ENCODE measurements around the gene FAM117A.
A peak's percentile ranks its signal among the peaks of the same experiment; 100 is the strongest.
"Not testable (repeated sequence)": the region's sequence is repeated elsewhere in the genome, so short reads cannot be mapped to it uniquely, and the experiment has no call there.

Gene FAM117A

GRCh38 chr17:49727380-49727779 is 36.6 kb downstream of the FAM117A start:
- Histone ChIP-seq H3K27me3 (ENCODE audit: control insufficient read depth, insufficient read depth, low read length, poor library complexity, severe bottlenecking) (no peaks in the 10 kb centered on the region), H3K4me1 (ENCODE audit: control insufficient read depth, insufficient read depth, low read length) (peaks cover 8% of the 10 kb centered on the region), H3K9me3 (ENCODE audit: control insufficient read depth, low read length) (no peaks in the 10 kb centered on the region), H3K27ac (ENCODE audit: insufficient read depth, low read depth, low read length, poor library complexity, severe bottlenecking) (no peak overlapping the region), H3K4me3 (ENCODE audit: insufficient read depth, low read depth, low read length) (no peak overlapping the region), H3K36me3 (ENCODE audit: control insufficient read depth, insufficient read depth, low read length) (peaks cover 9% of the 10 kb centered on the region)
- WGBS, 2 experiments = 95 to 96% methylated on average over 4 of the region's 4 CpGs

DNA sequence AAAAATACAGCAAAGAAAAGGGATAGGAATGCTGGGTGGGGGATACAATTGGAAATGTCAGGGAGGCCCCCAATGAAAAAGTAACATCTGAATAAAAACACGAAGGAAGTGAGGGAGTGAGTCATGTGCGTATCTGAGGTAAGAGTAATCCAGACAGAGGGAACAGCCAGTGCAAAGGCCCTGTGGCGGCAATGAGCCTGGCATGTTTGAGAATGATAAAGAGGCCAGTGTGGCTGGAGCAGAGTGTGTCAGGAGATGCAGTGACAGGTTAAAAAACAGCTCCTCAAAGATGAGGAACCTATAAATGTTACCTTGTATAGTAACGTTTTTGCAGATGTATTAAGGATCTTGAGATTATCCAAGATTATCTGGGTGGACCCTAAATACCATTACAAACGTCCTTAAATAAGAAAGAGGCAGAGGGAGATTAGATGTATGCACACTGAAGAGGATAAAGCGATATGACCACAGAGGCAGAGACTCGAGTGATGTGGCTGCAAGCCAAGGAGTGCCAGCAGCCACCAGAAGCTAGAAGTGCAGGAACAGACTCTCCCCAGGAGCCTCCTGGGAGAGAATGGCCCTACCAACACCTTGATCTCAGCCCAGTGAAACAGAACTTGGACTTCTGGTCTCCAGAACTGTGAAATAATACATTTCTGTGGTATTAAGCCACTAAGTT is 38.3 kb downstream of the FAM117A start:
- Histone ChIP-seq H3K27me3 (ENCODE audit: control insufficient read depth, insufficient read depth, low read length, poor library complexity, severe bottlenecking) (no peaks in the 10 kb centered on the region), H3K4me3 (ENCODE audit: insufficient read depth, low read depth, low read length) (no peak overlapping the region), H3K27ac (ENCODE audit: insufficient read depth, low read depth, low read length, poor library complexity, severe bottlenecking) (no peak overlapping the region), H3K36me3 (ENCODE audit: control insufficient read depth, insufficient read depth, low read length) (peaks cover 12% of the 10 kb centered on the region), H3K4me1 (ENCODE audit: control insufficient read depth, insufficient read depth, low read length) (peaks cover 8% of the 10 kb centered on the region), H3K9me3 (ENCODE audit: control insufficient read depth, low read length) (no peaks in the 10 kb centered on the region)
- 95 to 98% methylated on average over 7 of the region's 7 CpGs for WGBS, 2 experiments

DNA sequence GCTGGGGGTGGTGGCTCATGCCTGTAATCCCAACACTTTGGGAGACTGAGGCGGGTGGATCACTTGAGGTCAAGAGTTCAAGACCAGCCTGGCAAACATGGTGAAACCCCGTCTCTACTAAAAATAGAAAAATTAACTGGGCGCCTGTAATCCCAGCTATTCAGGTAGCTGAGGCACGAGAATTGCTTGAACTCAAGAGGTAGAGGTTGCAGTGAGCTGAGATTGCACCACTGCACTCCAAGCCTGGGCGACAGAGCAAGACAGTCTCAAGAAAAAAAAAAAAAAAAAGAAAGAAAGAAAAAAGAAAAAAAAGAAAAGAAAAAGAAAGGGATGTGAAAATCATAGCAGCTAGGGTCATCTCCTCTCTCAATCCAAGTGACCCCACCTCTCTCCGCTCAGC is 39.4 kb downstream of the FAM117A start:
- peaks cover 20% of the 10 kb centered on the region for H3K36me3 ChIP-seq (ENCODE audit: control insufficient read depth, insufficient read depth, low read length)
- H3K4me1 ChIP-seq (ENCODE audit: control insufficient read depth, insufficient read depth, low read length); H3K4me3 ChIP-seq (ENCODE audit: insufficient read depth, low read depth, low read length); H3K27ac ChIP-seq (ENCODE audit: insufficient read depth, low read depth, low read length, poor library complexity, severe bottlenecking); H3K9me3 ChIP-seq (ENCODE audit: control insufficient read depth, low read length); H3K27me3 ChIP-seq (ENCODE audit: control insufficient read depth, insufficient read depth, low read length, poor library complexity, severe bottlenecking): not testable (repeated sequence)
- 92 to 96% methylated on average over 6 of the region's 6 CpGs for WGBS, 2 experiments

DNA sequence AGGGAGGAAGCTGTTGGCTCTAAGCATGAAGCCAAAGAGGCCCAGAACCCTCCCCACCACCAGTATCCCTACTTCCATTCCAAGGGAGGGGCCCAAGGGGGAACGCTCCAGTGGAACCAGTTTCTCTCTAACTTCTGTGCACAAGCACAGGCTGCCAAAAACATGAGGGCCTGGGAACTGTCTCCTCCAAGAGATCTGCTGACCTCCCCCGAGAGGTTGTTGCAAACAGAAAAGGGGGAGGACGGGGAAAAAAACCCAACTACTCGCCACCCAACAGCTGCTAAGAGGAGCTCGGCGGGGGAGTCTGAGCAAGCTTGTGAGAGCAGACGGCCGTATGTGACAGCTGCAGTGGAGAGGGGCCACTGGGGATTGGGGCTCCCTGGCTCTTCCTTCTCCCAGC is 40.5 kb downstream of the FAM117A start:
- H3K36me3 ChIP-seq (ENCODE audit: control insufficient read depth, insufficient read depth, low read length) = peaks cover 30% of the 10 kb centered on the region
- WGBS, 2 experiments = 76 to 82% methylated on average over 8 of the region's 8 CpGs
- H3K4me1 ChIP-seq (ENCODE audit: control insufficient read depth, insufficient read depth, low read length) = peaks cover 8% of the 10 kb centered on the region
- H3K27me3 ChIP-seq (ENCODE audit: control insufficient read depth, insufficient read depth, low read length, poor library complexity, severe bottlenecking) = no peaks in the 10 kb centered on the region
- H3K9me3 ChIP-seq (ENCODE audit: control insufficient read depth, low read length) = no peaks in the 10 kb centered on the region
- H3K4me3 ChIP-seq (ENCODE audit: insufficient read depth, low read depth, low read length) = no peak overlapping the region
- peak overlapping the region; percentile 21 for H3K27ac ChIP-seq (ENCODE audit: insufficient read depth, low read depth, low read length, poor library complexity, severe bottlenecking)

DNA sequence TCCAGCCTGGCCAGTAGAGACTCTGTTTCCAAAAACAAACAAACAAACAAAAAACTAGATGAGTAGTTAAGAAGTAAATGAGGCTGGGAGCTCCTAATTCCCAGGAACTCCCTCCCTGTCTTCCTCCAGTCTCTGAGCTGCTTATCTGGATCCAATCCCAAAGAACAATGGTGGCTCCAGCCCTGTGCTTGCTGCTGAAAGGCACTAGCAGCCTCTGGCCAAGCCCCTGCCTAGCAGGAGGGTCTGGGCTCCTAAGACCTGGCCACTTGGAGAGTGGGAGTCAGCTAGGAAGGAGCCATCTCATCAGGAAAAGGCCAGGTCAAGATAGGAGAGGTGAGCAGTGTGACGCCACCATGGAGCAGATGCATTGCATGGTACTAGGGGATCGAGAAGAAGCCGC is 41.9 kb downstream of the FAM117A start:
- WGBS, 2 experiments = 95 to 96% methylated on average over 3 of the region's 3 CpGs
- no peak overlapping the region for H3K4me3 ChIP-seq (ENCODE audit: insufficient read depth, low read depth, low read length)
- no peak overlapping the region for H3K27ac ChIP-seq (ENCODE audit: insufficient read depth, low read depth, low read length, poor library complexity, severe bottlenecking)
- peaks cover 8% of the 10 kb centered on the region for H3K4me1 ChIP-seq (ENCODE audit: control insufficient read depth, insufficient read depth, low read length)
- no peaks in the 10 kb centered on the region for H3K9me3 ChIP-seq (ENCODE audit: control insufficient read depth, low read length)
- peaks cover 44% of the 10 kb centered on the region for H3K36me3 ChIP-seq (ENCODE audit: control insufficient read depth, insufficient read depth, low read length)
- H3K27me3 ChIP-seq (ENCODE audit: control insufficient read depth, insufficient read depth, low read length, poor library complexity, severe bottlenecking) = no peaks in the 10 kb centered on the region

- Histone ChIP-seq H3K4me3 (ENCODE audit: insufficient read depth, low read depth, low read length) (no peak overlapping the region), H3K4me1 (ENCODE audit: control insufficient read depth, insufficient read depth, low read length) (no peaks in the 10 kb centered on the region), H3K27ac (ENCODE audit: insufficient read depth, low read depth, low read length, poor library complexity, severe bottlenecking) (no peak overlapping the region), H3K36me3 (ENCODE audit: control insufficient read depth, insufficient read depth, low read length) (peaks cover 62% of the 10 kb centered on the region), H3K27me3 (ENCODE audit: control insufficient read depth, insufficient read depth, low read length, poor library complexity, severe bottlenecking) (no peaks in the 10 kb centered on the region), H3K9me3 (ENCODE audit: control insufficient read depth, low read length) (no peaks in the 10 kb centered on the region)
- 96 to 97% methylated on average over 10 of the region's 10 CpGs for WGBS, 2 experiments
These were observed 46.5 kb downstream of the FAM117A start for GRCh38 chr17:49717371-49717861.

DNA sequence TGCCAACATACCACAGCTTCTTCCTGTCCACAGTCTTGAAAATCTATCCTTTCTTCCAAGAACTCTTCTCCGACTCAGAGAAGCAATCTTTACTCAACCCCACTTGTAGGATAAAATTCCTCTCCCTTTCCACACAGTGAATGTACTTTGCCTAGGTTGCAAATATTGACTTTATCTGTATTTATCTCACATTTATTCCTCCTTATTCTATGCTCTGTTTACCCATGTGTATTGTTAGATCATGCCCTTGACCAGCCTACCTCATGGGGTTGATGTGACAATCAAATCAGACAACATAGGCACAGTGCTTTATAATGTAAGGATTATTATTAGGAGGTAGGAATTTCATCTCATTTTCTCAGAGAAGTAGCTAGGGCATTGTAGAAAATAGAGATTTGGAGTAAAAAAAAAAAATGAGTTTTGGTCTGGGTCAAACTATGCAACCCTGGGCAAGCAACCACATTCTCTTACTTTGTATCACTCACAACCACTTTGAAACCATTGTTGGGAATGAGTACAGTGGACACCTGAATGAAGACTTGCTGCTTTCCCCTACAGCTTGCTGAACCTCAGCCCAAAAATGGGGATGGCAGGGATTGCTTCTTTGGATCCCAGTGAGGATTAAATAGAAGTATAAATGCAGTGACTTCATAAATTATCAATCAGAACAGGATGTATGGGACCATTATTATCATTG is 47.1 kb downstream of the FAM117A start:
- H3K4me1 ChIP-seq (ENCODE audit: control insufficient read depth, insufficient read depth, low read length) = no peaks in the 10 kb centered on the region
- H3K36me3 ChIP-seq (ENCODE audit: control insufficient read depth, insufficient read depth, low read length) = peaks cover 59% of the 10 kb centered on the region
- no peak overlapping the region for H3K27ac ChIP-seq (ENCODE audit: insufficient read depth, low read depth, low read length, poor library complexity, severe bottlenecking)
- WGBS, 2 experiments = 96 to 100% methylated on average over 1 of the region's 1 CpG
- H3K27me3 ChIP-seq (ENCODE audit: control insufficient read depth, insufficient read depth, low read length, poor library complexity, severe bottlenecking) = no peaks in the 10 kb centered on the region
- no peak overlapping the region for H3K4me3 ChIP-seq (ENCODE audit: insufficient read depth, low read depth, low read length)
- no peaks in the 10 kb centered on the region for H3K9me3 ChIP-seq (ENCODE audit: control insufficient read depth, low read length)

DNA sequence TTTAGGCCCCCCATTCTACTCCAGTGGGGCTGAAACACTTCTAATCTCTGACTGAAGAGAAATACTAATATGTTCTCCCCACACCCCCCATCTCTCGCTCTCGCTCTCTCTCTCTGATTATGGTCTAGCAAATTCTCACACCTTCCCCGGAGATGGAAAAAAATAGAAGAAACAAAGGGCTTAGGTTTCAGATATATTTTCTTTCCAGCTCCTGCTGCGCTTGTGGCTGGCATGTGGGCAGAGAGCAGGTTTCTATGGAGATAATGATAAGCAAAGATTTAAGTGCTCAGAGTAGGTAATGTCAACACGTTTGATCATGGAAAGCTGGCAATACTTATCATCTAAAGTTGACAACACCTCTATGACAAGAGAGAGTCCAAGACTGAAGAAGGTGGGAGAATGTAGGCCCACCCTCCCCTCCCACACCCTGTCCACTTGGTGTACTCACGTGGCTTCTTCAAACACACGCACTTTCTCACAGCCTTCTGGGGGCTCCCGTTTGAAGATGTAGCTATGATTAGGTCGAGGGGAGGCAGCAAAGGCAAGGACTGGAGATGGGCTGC is 48.1 kb downstream of the FAM117A start:
- H3K4me1 ChIP-seq (ENCODE audit: control insufficient read depth, insufficient read depth, low read length) = no peaks in the 10 kb centered on the region
- no peak overlapping the region for H3K27ac ChIP-seq (ENCODE audit: insufficient read depth, low read depth, low read length, poor library complexity, severe bottlenecking)
- H3K27me3 ChIP-seq (ENCODE audit: control insufficient read depth, insufficient read depth, low read length, poor library complexity, severe bottlenecking) = no peaks in the 10 kb centered on the region
- H3K9me3 ChIP-seq (ENCODE audit: control insufficient read depth, low read length) = no peaks in the 10 kb centered on the region
- 93 to 95% methylated on average over 8 to 9 of the region's 9 CpGs for WGBS, 2 experiments
- H3K4me3 ChIP-seq (ENCODE audit: insufficient read depth, low read depth, low read length) = no peak overlapping the region
- H3K36me3 ChIP-seq (ENCODE audit: control insufficient read depth, insufficient read depth, low read length) = peaks cover 58% of the 10 kb centered on the region

DNA sequence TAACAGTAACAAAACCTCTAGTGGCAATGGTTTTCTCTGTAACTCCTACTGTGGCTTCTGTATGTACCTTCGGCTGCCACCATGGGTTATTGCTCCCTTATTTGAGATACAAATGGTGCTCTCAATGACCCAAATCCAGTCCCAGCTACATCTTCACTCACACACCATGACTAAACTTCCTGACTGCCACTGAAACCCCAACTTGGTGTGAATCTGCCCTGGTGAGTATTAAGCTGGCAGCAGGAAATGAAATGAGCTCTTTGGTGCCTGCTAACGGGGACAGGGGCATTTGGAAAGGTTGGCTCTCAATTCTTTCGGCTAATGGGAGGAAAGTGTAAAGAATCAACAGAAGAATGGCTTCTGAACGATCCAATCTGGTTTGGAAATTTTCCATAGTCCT is 48.7 kb downstream of the FAM117A start:
- Histone ChIP-seq H3K4me1 (ENCODE audit: control insufficient read depth, insufficient read depth, low read length) (no peaks in the 10 kb centered on the region), H3K27me3 (ENCODE audit: control insufficient read depth, insufficient read depth, low read length, poor library complexity, severe bottlenecking) (no peaks in the 10 kb centered on the region), H3K9me3 (ENCODE audit: control insufficient read depth, low read length) (no peaks in the 10 kb centered on the region), H3K4me3 (ENCODE audit: insufficient read depth, low read depth, low read length) (no peak overlapping the region), H3K36me3 (ENCODE audit: control insufficient read depth, insufficient read depth, low read length) (peaks cover 57% of the 10 kb centered on the region), H3K27ac (ENCODE audit: insufficient read depth, low read depth, low read length, poor library complexity, severe bottlenecking) (no peak overlapping the region)
- 94 to 95% methylated on average over 4 of the region's 4 CpGs for WGBS, 2 experiments

- Histone ChIP-seq H3K4me1 (ENCODE audit: control insufficient read depth, insufficient read depth, low read length) (peaks cover 7% of the 10 kb centered on the region), H3K36me3 (ENCODE audit: control insufficient read depth, insufficient read depth, low read length) (peaks cover 26% of the 10 kb centered on the region), H3K4me3 (ENCODE audit: insufficient read depth, low read depth, low read length) (no peak overlapping the region), H3K27ac (ENCODE audit: insufficient read depth, low read depth, low read length, poor library complexity, severe bottlenecking) (peak overlapping the region; percentile 32), H3K27me3 (ENCODE audit: control insufficient read depth, insufficient read depth, low read length, poor library complexity, severe bottlenecking) (no peaks in the 10 kb centered on the region), H3K9me3 (ENCODE audit: control insufficient read depth, low read length) (no peaks in the 10 kb centered on the region)
- WGBS, 2 experiments = 78 to 80% methylated on average over 15 of the region's 15 CpGs
These were observed 55.3 kb downstream of the FAM117A start for GRCh38 chr17:49708515-49709183.
